MM.1S (cell line): Measurements from ENCODE around the gene GNAI2.

Source experiments
- DNase-seq: peaks from one replicate; pipeline ENCODE4 v3.0.0-alpha.2; 2015
- H2AFZ ChIP-seq: fragments of 300-600 bp; sonication (generic); 2 replicates; pipeline ENCODE4 v1.6.0; 2016; ENCODE audit warnings: antibody characterized with exemption, low read length
- H3F3A ChIP-seq: fragments of 300-600 bp; sonication (generic); 2 replicates; pipeline ENCODE4 v1.6.1; 2016; ENCODE audit warnings: mild to moderate bottlenecking, antibody characterized with exemption, low read length, moderate library complexity, mixed read lengths; ENCODE audit not compliant: insufficient read depth
- H3K27ac ChIP-seq: fragments of 300-600 bp; sonication (generic); 2 replicates; pipeline ENCODE4 v1.5.1; 2016; ENCODE audit warnings: mild to moderate bottlenecking, low read length
- H3K27me3 ChIP-seq: fragments of 300-600 bp; sonication (generic); replicated peaks from 2 replicates; pipeline ENCODE4 v1.6.0; 2016; ENCODE audit warnings: low read length; ENCODE audit not compliant: insufficient read depth
- H3K36me3 ChIP-seq: fragments of 300-600 bp; sonication (generic); replicated peaks from 2 replicates; pipeline ENCODE4 v1.6.1; 2016; ENCODE audit warnings: mild to moderate bottlenecking, low read length, mixed read lengths; ENCODE audit not compliant: insufficient read depth
- H3K4me1 ChIP-seq: fragments of 300-600 bp; sonication (generic); 2 replicates; pipeline ENCODE4 v1.6.1; 2016; ENCODE audit warnings: low read length, mixed read lengths
- H3K4me2 ChIP-seq: fragments of 300-600 bp; sonication (generic); 2 replicates; pipeline ENCODE4 v1.6.0; 2016; ENCODE audit warnings: low read depth, low read length
- H3K4me3 ChIP-seq: fragments of 300-600 bp; sonication (generic); 2 replicates; pipeline ENCODE4 v1.5.1; 2016; ENCODE audit warnings: low read length, mixed read lengths
- H3K79me2 ChIP-seq: fragments of 300-600 bp; sonication (generic); 2 replicates; pipeline ENCODE4 v1.6.1; 2016; ENCODE audit warnings: mixed run types, low read length, mixed read lengths
- H3K9ac ChIP-seq: fragments of 300-600 bp; sonication (generic); 2 replicates; pipeline ENCODE4 v1.6.1; 2016; ENCODE audit warnings: low read length, mixed read lengths
- H3K9me2 ChIP-seq: fragments of 300-600 bp; sonication (generic); replicated peaks from 2 replicates; pipeline ENCODE4 v1.6.1; 2016; ENCODE audit warnings: mild to moderate bottlenecking, low read length, mixed read lengths; ENCODE audit not compliant: insufficient read depth
- H3K9me3 ChIP-seq: fragments of 300-600 bp; sonication (generic); replicated peaks from 2 replicates; pipeline ENCODE4 v1.6.1; 2016; ENCODE audit warnings: mild to moderate bottlenecking, low read length, mixed read lengths; ENCODE audit not compliant: insufficient read depth
- H4K20me1 ChIP-seq: fragments of 300-600 bp; sonication (generic); 2 replicates; pipeline ENCODE4 v1.6.1; 2016; ENCODE audit warnings: mild to moderate bottlenecking, low read length, moderate library complexity, mixed read lengths; ENCODE audit not compliant: insufficient read depth
- EZH2 ChIP-seq: fragments of 300-600 bp; sonication (generic); optimal IDR thresholded peaks from 2 replicates; pipeline ENCODE3; 2017; ENCODE audit warnings: low read depth, mild to moderate bottlenecking, antibody characterized with exemption, low read length, mixed read lengths
- EZH2phosphoT487 ChIP-seq: fragments of 300-600 bp; sonication (generic); IDR thresholded peaks from 2 replicates; pipeline ENCODE4 v1.6.1; 2018; ENCODE audit warnings: antibody characterized with exemption, low read length
- TF ChIP-seq, protein P1 (sequence below): fragments of 300-600 bp; sonication (generic); IDR thresholded peaks from 2 replicates; pipeline ENCODE4 v1.5.1; 2016; ENCODE audit warnings: antibody characterized with exemption, low read length, mixed read lengths

The GNAI2 gene

DNA sequence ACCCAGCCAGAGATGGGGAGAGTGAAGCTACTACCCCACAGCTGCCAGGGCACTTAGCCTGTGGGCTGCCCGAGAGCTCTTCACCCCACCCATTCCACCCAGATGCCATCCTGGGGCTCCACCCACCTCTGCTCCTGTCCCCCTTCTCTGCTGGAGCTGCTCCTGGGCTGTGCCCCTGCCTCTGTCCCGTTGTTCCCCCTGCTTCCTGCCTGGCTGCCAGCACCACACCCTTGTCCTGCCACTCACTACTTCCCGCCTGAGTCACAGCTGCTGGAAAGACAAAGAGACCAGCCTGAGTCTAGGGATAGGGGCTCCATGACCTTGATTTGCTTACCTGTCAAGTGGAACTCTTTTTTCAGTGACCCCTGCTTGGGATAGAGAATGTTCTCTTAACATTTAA lies 12.4 kb downstream of the GNAI2 start:
- Histone ChIP-seq H3K36me3 (no peaks in the 10 kb centered on the region), H3K4me3 (no peak overlapping the region)

DNA sequence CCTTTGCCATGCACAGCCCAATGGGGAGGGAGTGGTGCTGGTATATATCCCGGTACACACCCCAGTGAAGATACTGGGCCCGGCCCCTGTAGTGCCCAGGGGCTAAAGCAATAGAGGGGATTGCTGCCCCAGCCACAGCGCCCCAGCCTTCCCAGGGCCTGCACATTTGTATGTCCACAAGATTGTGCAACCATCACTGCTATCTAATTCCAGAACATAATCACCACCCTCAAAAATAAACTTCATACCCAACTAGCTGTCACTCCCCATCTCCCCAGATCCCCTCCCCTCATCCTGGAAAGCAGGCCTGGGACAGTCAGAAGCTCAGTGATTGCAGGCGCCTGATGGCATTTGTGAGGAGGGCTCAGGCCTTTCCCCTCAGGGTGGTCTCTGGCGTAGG lies 13.5 kb downstream of the GNAI2 start:
- Histone ChIP-seq H4K20me1 (peaks cover 9% of the 10 kb centered on the region; the same call in 1 of the 2 replicates), H3K9ac (no peak overlapping the region), H3K9me3 (no peaks in the 10 kb centered on the region), H3K79me2 (peaks cover 75% of the 10 kb centered on the region), H3K4me3 (no peak overlapping the region), H2AFZ (no peak overlapping the region), H3K27me3 (no peaks in the 10 kb centered on the region), H3F3A (peaks cover 21% of the 10 kb centered on the region), H3K36me3 (no peaks in the 10 kb centered on the region), H3K4me2 (no peak overlapping the region), H3K27ac (no peak overlapping the region), H3K9me2 (no peaks in the 10 kb centered on the region), H3K4me1 (peaks cover 13% of the 10 kb centered on the region)
- DNase-seq = no peak
- TF ChIP-seq, protein P1, sequence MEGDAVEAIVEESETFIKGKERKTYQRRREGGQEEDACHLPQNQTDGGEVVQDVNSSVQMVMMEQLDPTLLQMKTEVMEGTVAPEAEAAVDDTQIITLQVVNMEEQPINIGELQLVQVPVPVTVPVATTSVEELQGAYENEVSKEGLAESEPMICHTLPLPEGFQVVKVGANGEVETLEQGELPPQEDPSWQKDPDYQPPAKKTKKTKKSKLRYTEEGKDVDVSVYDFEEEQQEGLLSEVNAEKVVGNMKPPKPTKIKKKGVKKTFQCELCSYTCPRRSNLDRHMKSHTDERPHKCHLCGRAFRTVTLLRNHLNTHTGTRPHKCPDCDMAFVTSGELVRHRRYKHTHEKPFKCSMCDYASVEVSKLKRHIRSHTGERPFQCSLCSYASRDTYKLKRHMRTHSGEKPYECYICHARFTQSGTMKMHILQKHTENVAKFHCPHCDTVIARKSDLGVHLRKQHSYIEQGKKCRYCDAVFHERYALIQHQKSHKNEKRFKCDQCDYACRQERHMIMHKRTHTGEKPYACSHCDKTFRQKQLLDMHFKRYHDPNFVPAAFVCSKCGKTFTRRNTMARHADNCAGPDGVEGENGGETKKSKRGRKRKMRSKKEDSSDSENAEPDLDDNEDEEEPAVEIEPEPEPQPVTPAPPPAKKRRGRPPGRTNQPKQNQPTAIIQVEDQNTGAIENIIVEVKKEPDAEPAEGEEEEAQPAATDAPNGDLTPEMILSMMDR = no peak
- no peak for TF ChIP-seq EZH2
- no peak for TF ChIP-seq EZH2phosphoT487

More for the DNA sequence above, 12.4 kb downstream of the GNAI2 start:
- Histone ChIP-seq H3K79me2 (peaks cover 83% of the 10 kb centered on the region), H3K27ac (no peak overlapping the region), H2AFZ (no peak overlapping the region), H3K9me2 (no peaks in the 10 kb centered on the region), H3K4me1 (peaks cover 13% of the 10 kb centered on the region), H3K4me2 (no peak overlapping the region), H3K27me3 (no peaks in the 10 kb centered on the region), H3F3A (peaks cover 21% of the 10 kb centered on the region), H4K20me1 (peaks cover 9% of the 10 kb centered on the region; the same call in 1 of the 2 replicates), H3K9me3 (no peaks in the 10 kb centered on the region), H3K9ac (no peak overlapping the region)
- TF ChIP-seq, protein P1 = no peak
- TF ChIP-seq EZH2 = no peak
- TF ChIP-seq EZH2phosphoT487 = no peak
- DNase-seq = no peak

DNA sequence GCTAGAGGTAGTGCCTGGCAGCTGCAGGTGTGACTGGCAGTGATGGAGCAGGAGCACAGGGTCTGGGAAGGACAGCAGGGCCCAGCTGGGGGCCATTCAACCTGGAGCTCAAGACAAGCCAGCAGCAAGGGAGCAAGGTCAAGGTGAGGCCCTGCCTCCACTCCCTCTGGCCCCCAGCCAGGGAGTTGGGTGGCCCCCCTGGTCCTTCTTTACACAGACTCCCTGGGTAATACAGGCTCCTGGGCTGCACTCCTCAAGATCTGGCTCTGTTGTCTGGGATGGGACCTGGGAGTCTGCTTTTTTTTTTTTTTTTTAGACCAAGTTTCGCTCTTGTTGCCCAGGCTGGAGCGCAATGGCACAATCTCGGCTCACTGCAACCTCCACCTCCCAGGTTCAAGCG lies 14.5 kb downstream of the GNAI2 start:
- no peak for DNase-seq
- no peak overlapping the region for H3K4me2 ChIP-seq
- H3K9me3 ChIP-seq = no peaks in the 10 kb centered on the region
- no peak overlapping the region for H3K4me3 ChIP-seq
- H3K36me3 ChIP-seq = no peaks in the 10 kb centered on the region
- TF ChIP-seq, protein P1 = no peak
- TF ChIP-seq EZH2 (no peak), EZH2phosphoT487 (no peak)
- no peak overlapping the region for H3K27ac ChIP-seq
- H3K27me3 ChIP-seq = no peaks in the 10 kb centered on the region
- H4K20me1 ChIP-seq = peaks cover 9% of the 10 kb centered on the region; the same call in 1 of the 2 replicates
- H3K9ac ChIP-seq = no peak overlapping the region
- peaks cover 66% of the 10 kb centered on the region for H3K79me2 ChIP-seq
- H2AFZ ChIP-seq = no peak overlapping the region
- H3F3A ChIP-seq = peaks cover 18% of the 10 kb centered on the region
- no peaks in the 10 kb centered on the region for H3K9me2 ChIP-seq
- peaks cover 13% of the 10 kb centered on the region for H3K4me1 ChIP-seq
